CD4-positive, alpha-beta T cell treated with Interleukin-4 for 1 hour (primary cell): ENCODE results near the gene KIF22.

Source experiments
- DNase-seq, 2 donors: peaks; one replicate each; pipeline ENCODE4 v3.0.0-alpha.2; 2020 to 2022

Gene KIF22

GRCh38 chr16:29804455-29805231, 14.1 kb downstream of the KIF22 start:
- no peak for DNase-seq

- peak; percentile 98 for DNase-seq
These were observed 14.9 kb downstream of the KIF22 start for GRCh38 chr16:29805232-29806098.

- no peak for DNase-seq
These were observed 15.6 kb downstream of the KIF22 start, which contains the start of gene MAZ for GRCh38 chr16:29806099-29806579. TSS of gene MAZ (plus strand) at chr16:29806529. CDS start at chr16:29806702, 173 bp downstream.

- DNase-seq: no peak
These were observed 16.3 kb downstream of the KIF22 start for GRCh38 chr16:29806641-29807425.

- DNase-seq: peak; percentile 91 to 92
These were observed 17.1 kb downstream of the KIF22 start for GRCh38 chr16:29807426-29808218.

- DNase-seq: no peak
These were observed 17.8 kb downstream of the KIF22 start for GRCh38 chr16:29808219-29808900.

- DNase-seq: no peak
These were observed 18.6 kb downstream of the KIF22 start for GRCh38 chr16:29809031-29809747.

- DNase-seq: peak in 1 of 2 donors; percentile 62
These were observed 19.5 kb downstream of the KIF22 start for GRCh38 chr16:29809850-29810698.

GRCh38 chr16:29810699-29811169, 20.2 kb downstream of the KIF22 start:
- DNase-seq: no peak

- DNase-seq: peak; percentile 82 to 85
These were observed 20.8 kb downstream of the KIF22 start for GRCh38 chr16:29811170-29811895.

- DNase-seq: peak; percentile 35 to 56
These were observed 21.5 kb downstream of the KIF22 start, which contains the start of gene PRRT2 for GRCh38 chr16:29811896-29812665. TSS of gene PRRT2 (plus strand) at chr16:29812193. CDS start at chr16:29813055, 862 bp downstream.

GRCh38 chr16:29812754-29813643, 22.4 kb downstream of the KIF22 start:
- DNase-seq: no peak

- no peak for DNase-seq
These were observed 23.4 kb downstream of the KIF22 start for GRCh38 chr16:29813644-29814562.

GRCh38 chr16:29814592-29814991, 24.0 kb downstream of the KIF22 start:
- DNase-seq: no peak

- DNase-seq: no peak
These were observed 24.6 kb downstream of the KIF22 start for GRCh38 chr16:29815032-29815721.
